ENCODE measurements around the gene UBE3C.
A peak's percentile ranks its signal among the peaks of the same experiment; 100 is the strongest.

Gene UBE3C
- long read RNA-seq, full-length matches to known transcripts, result 3 of 16 reads
- long read RNA-seq, partial matches to known transcripts, result 7 of 16 reads
- long read RNA-seq, other reads (novel, unspliced or antisense), result 6 of 16 reads

DNA sequence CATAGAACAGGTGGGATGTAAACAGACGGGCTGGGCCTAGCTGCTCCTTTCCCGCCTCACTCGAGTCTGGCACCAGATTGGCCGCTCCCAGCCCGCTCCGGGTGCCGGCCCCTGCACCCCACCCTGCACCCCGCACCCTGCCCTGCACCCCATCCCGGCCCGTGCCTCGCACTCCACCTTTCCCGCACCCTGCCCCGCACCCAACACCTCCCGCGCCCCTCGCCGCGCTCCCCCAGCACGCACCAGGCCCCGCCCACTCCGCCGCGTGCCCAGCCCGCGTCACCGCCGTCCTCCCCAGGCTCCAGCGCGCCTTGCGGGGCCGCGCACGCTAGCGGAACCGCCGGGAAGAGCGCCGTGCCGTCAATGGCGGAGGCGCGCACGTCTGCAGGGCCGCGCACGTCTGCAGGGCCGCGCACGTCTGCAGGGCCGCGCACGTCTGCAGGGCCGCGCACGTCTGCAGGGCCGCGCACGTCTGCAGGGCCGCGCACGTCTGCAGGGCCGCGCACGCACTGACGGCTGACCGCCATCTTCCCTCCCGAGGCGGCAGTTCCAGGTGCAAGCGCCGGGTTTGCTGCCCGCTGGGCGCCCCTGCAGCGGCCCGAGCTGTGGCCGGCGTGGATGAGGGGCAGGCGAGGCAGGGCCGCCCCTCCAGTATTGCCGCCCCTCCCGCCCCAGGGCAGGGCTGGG, at the start of gene UBE3C:
Gene UBE3C (plus strand): TSS at position 503 of the 687 bp plus-strand sequence. CDS start 347 bp downstream, outside the sequence.
- no peak for TF ChIP-seq GABPA (IDR thresholded peaks at IDR 0.05; ENCODE audit: low read depth)
- TF ChIP-seq, protein P1, sequence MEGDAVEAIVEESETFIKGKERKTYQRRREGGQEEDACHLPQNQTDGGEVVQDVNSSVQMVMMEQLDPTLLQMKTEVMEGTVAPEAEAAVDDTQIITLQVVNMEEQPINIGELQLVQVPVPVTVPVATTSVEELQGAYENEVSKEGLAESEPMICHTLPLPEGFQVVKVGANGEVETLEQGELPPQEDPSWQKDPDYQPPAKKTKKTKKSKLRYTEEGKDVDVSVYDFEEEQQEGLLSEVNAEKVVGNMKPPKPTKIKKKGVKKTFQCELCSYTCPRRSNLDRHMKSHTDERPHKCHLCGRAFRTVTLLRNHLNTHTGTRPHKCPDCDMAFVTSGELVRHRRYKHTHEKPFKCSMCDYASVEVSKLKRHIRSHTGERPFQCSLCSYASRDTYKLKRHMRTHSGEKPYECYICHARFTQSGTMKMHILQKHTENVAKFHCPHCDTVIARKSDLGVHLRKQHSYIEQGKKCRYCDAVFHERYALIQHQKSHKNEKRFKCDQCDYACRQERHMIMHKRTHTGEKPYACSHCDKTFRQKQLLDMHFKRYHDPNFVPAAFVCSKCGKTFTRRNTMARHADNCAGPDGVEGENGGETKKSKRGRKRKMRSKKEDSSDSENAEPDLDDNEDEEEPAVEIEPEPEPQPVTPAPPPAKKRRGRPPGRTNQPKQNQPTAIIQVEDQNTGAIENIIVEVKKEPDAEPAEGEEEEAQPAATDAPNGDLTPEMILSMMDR (IDR thresholded peaks at IDR 0.05; ENCODE audit: insufficient read depth, low read length), result no peak
- peak; percentile 76 for TF ChIP-seq POLR2AphosphoS5 (IDR thresholded peaks at IDR 0.05; ENCODE audit: low read depth)
- TF ChIP-seq SPI1 (IDR thresholded peaks at IDR 0.05; ENCODE audit: borderline replicate concordance, low read depth), result peak; percentile 2; the same call in 1 of the 2 replicates
- peak within 1 kb of the TSS; percentile 85 for H3K4me3 ChIP-seq (replicated peaks; ENCODE audit: insufficient read depth, low read length)
- no peaks in the 10 kb centered on the region for H3K27me3 ChIP-seq (ENCODE audit: insufficient read depth, poor library complexity, severe bottlenecking)
- DNase-seq (ENCODE audit: low read depth in 1 of 2, low spot score in 1 of 2), result peak; percentile 85 to 87
- peak within 1 kb of the TSS; percentile 87 for H3K27ac ChIP-seq (replicated peaks)

DNA sequence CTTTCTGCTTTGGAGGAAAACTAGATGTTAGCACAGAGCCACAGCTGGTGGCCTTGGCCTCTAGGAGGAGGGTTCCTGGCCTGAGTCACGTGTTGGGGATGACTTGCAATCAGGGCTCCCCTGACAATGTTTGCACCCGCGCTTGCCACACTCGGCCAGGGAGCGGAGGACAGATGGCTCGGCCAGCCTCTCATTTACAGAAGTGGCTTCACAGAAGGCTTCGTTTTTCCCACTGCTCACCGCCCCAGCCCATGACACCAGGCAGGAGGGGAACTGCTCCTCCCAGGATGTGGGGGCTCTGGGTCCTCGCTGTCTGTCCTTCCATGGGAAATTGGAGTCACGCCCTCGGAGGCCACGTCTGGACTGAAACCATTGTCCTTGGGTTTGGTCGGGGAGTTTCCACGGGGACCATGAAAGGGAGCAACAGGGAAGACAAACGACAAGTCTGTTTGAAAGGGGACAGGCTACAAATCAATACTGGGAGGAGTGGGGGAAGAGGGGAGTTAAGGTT, 49.6 kb upstream of the UBE3C start:
- peak in 1 of 2 experiments; percentile 36 for DNase-seq (ENCODE audit: low read depth in 1 of 2, low spot score in 1 of 2)
- H3K27ac ChIP-seq (replicated peaks), result no peak overlapping the region
- peaks cover 6% of the 10 kb centered on the region for H3K27me3 ChIP-seq (ENCODE audit: insufficient read depth, poor library complexity, severe bottlenecking)
- H3K4me3 ChIP-seq (replicated peaks; ENCODE audit: insufficient read depth, low read length), result no peak overlapping the region
- TF ChIP-seq, protein P1 (IDR thresholded peaks at IDR 0.05; ENCODE audit: insufficient read depth, low read length), result no peak
- TF ChIP-seq POLR2AphosphoS5 (IDR thresholded peaks at IDR 0.05; ENCODE audit: low read depth), result no peak

DNA sequence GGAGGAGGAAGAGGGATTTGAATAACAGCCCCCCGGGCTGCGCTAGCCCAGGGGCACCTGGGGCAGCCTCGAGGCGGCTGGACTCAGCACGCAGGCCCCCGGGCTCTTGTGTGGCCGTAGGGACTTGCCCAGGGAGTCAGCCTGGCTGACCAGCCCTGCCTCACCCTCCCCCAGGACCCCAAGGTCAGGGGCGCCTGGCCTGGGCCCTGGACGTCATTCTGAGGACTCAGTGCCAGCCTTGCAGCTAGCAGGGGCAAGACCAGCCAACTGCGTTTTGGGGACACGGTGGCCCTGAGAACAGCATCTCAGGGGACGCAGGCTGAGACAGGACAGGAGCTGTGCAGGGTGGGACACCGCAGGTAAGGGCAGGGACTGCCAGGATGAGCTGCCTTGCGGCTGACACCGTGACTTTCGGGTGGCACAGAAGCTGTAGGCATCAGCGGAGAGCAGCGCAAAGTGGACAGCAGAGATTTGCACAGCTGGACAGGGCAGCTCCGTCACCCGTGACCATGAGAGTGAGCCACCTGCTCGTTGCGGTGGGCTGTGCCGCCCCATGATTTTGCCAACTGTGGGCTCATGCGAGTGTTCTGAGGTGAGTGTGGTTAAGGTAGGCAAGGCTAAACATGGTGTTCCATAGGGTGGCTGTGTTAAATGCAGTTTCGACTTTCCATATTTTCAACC, 48.1 kb upstream of the UBE3C start:
- Histone ChIP-seq H3K27me3 (ENCODE audit: insufficient read depth, poor library complexity, severe bottlenecking) (peaks cover 6% of the 10 kb centered on the region), H3K4me3 (replicated peaks; ENCODE audit: insufficient read depth, low read length) (no peak overlapping the region), H3K27ac (replicated peaks) (no peak overlapping the region)
- no peak for DNase-seq (ENCODE audit: low read depth in 1 of 2, low spot score in 1 of 2)
- TF ChIP-seq SPI1 (IDR thresholded peaks at IDR 0.05; ENCODE audit: borderline replicate concordance, low read depth) (no peak), POLR2AphosphoS5 (IDR thresholded peaks at IDR 0.05; ENCODE audit: low read depth) (no peak), GABPA (IDR thresholded peaks at IDR 0.05; ENCODE audit: low read depth) (no peak)
- TF ChIP-seq, protein P2, sequence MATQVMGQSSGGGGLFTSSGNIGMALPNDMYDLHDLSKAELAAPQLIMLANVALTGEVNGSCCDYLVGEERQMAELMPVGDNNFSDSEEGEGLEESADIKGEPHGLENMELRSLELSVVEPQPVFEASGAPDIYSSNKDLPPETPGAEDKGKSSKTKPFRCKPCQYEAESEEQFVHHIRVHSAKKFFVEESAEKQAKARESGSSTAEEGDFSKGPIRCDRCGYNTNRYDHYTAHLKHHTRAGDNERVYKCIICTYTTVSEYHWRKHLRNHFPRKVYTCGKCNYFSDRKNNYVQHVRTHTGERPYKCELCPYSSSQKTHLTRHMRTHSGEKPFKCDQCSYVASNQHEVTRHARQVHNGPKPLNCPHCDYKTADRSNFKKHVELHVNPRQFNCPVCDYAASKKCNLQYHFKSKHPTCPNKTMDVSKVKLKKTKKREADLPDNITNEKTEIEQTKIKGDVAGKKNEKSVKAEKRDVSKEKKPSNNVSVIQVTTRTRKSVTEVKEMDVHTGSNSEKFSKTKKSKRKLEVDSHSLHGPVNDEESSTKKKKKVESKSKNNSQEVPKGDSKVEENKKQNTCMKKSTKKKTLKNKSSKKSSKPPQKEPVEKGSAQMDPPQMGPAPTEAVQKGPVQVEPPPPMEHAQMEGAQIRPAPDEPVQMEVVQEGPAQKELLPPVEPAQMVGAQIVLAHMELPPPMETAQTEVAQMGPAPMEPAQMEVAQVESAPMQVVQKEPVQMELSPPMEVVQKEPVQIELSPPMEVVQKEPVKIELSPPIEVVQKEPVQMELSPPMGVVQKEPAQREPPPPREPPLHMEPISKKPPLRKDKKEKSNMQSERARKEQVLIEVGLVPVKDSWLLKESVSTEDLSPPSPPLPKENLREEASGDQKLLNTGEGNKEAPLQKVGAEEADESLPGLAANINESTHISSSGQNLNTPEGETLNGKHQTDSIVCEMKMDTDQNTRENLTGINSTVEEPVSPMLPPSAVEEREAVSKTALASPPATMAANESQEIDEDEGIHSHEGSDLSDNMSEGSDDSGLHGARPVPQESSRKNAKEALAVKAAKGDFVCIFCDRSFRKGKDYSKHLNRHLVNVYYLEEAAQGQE (IDR thresholded peaks at IDR 0.05; ENCODE audit: insufficient replicate concordance, low read depth), result no peak
- TF ChIP-seq, protein P1 (IDR thresholded peaks at IDR 0.05; ENCODE audit: insufficient read depth, low read length), result no peak

DNA sequence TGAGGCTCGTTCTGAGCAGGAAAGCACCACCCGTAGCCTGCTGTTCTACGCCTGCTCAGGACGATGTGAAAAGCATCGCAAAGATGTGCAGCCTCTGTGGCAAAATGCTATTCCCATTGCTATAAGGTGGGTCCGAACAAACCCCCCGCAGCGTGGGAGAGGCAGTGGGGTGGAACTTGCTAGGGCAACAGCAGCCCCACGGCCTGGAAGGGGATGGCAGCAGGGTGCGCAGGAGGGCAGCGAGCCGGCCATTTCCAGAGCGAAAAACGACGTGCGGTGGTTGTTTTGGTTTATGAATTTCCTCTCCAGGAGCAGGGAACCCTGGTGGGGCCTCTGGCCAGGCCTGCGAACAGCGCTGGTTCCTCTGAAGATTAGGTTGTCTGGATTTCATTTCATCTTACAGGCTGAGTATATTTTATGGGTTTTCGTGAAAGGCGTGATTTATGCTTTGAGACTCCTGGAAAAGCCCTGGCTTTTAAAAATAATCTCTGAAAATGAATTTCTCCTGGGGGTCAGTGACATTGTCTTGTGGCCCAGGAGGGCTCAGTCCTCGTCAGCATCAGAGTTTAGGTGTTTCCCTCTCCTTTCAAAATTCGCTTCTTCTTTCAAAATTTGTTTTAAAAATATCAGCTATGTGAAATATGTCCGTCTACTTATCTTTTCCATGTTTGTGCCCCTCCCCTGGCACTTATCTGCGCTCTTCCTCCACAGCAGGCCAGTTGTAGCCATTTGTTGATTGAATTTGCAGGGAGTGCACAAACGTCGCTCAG, 42.3 kb upstream of the UBE3C start:
- Histone ChIP-seq H3K27me3 (ENCODE audit: insufficient read depth, poor library complexity, severe bottlenecking) (peaks cover 3% of the 10 kb centered on the region), H3K27ac (replicated peaks) (no peak overlapping the region), H3K4me3 (replicated peaks; ENCODE audit: insufficient read depth, low read length) (no peak overlapping the region)
- no peak for DNase-seq (ENCODE audit: low read depth in 1 of 2, low spot score in 1 of 2)
- TF ChIP-seq, protein P1 (IDR thresholded peaks at IDR 0.05; ENCODE audit: insufficient read depth, low read length), result no peak
- TF ChIP-seq POLR2AphosphoS5 (IDR thresholded peaks at IDR 0.05; ENCODE audit: low read depth) (no peak), GABPA (IDR thresholded peaks at IDR 0.05; ENCODE audit: low read depth) (no peak), SPI1 (IDR thresholded peaks at IDR 0.05; ENCODE audit: borderline replicate concordance, low read depth) (no peak)
- TF ChIP-seq, protein P2 (IDR thresholded peaks at IDR 0.05; ENCODE audit: insufficient replicate concordance, low read depth), result no peak
